IPS-18a (cell line): Measurements from ENCODE around the gene ZNF239.
"Not testable (repeated sequence)": the region's sequence is repeated elsewhere in the genome, so short reads cannot be mapped to it uniquely, and the experiment has no call there.

ENCODE experiments used
- H3K27ac ChIP-seq: one replicate; pipeline ENCODE4 v1.5.1; 2013; ENCODE audit warnings: low read length
- H3K27me3 ChIP-seq: one replicate; pipeline ENCODE4 v1.6.1; 2013; ENCODE audit warnings: mild to moderate bottlenecking, low read length; ENCODE audit not compliant: control insufficient read depth, insufficient read depth
- H3K36me3 ChIP-seq: one replicate; pipeline ENCODE4 v1.6.1; 2013; ENCODE audit warnings: low read depth, low read length; ENCODE audit not compliant: control insufficient read depth
- H3K4me1 ChIP-seq: one replicate; pipeline ENCODE4 v1.6.1; 2013; ENCODE audit warnings: low read depth, low read length; ENCODE audit not compliant: control insufficient read depth
- H3K4me3 ChIP-seq: one replicate; pipeline ENCODE4 v1.5.1; 2013; ENCODE audit warnings: low read length
- H3K9ac ChIP-seq: one replicate; pipeline ENCODE4 v1.6.1; 2013; ENCODE audit warnings: mild to moderate bottlenecking, low read length, moderate library complexity
- H3K9me3 ChIP-seq: one replicate; pipeline ENCODE4 v1.6.1; 2013; ENCODE audit warnings: low read depth, low read length; ENCODE audit not compliant: control insufficient read depth

ZNF239 gene

GRCh38 chr10:43574001-43574892, at the start of gene ZNF239:
TSS of gene ZNF239 (minus strand) at chr10:43574616. CDS start at chr10:43558079, 16,537 bp downstream.
- Histone ChIP-seq H3K27me3 (peaks cover 26% of the 10 kb centered on the region), H3K9me3 (peaks cover 7% of the 10 kb centered on the region), H3K4me1 (peaks cover 11% of the 10 kb centered on the region), H3K27ac (no peak within 1 kb of the TSS), H3K4me3 (peak within 1 kb of the TSS; percentile 84), H3K9ac (peak within 1 kb of the TSS; percentile 48), H3K36me3 (peaks cover 7% of the 10 kb centered on the region)

GRCh38 chr10:43623351-43623750, 48.9 kb upstream of the ZNF239 start:
- Histone ChIP-seq H3K27me3 (no peaks in the 10 kb centered on the region), H3K4me1 (no peaks in the 10 kb centered on the region), H3K4me3 (no peak overlapping the region), H3K9me3 (peaks cover 4% of the 10 kb centered on the region), H3K27ac (no peak overlapping the region), H3K36me3 (no peaks in the 10 kb centered on the region), H3K9ac (no peak overlapping the region)

- Histone ChIP-seq H3K36me3 (peaks cover 5% of the 10 kb centered on the region), H3K4me1 (no peaks in the 10 kb centered on the region), H3K4me3 (no peak overlapping the region), H3K27ac (no peak overlapping the region), H3K27me3 (no peaks in the 10 kb centered on the region), H3K9ac (no peak overlapping the region), H3K9me3 (peaks cover 13% of the 10 kb centered on the region)
Measured at GRCh38 chr10:43622038-43622437, 47.6 kb upstream of the ZNF239 start.

GRCh38 chr10:43619368-43619767, 45.0 kb upstream of the ZNF239 start:
- peaks cover 32% of the 10 kb centered on the region for H3K9me3 ChIP-seq
- peaks cover 21% of the 10 kb centered on the region for H3K36me3 ChIP-seq
- H3K4me3 ChIP-seq, result no peak overlapping the region
- no peak overlapping the region for H3K27ac ChIP-seq
- no peak overlapping the region for H3K9ac ChIP-seq
- H3K4me1 ChIP-seq, result no peaks in the 10 kb centered on the region
- H3K27me3 ChIP-seq, result no peaks in the 10 kb centered on the region

GRCh38 chr10:43616697-43617370, 42.4 kb upstream of the ZNF239 start:
- H3K27me3 ChIP-seq, result no peaks in the 10 kb centered on the region
- H3K36me3 ChIP-seq, result peaks cover 21% of the 10 kb centered on the region
- no peak overlapping the region for H3K27ac ChIP-seq
- no peaks in the 10 kb centered on the region for H3K4me1 ChIP-seq
- H3K9ac ChIP-seq, result no peak overlapping the region
- peaks cover 32% of the 10 kb centered on the region for H3K9me3 ChIP-seq
- no peak overlapping the region for H3K4me3 ChIP-seq

GRCh38 chr10:43610636-43611035, 36.2 kb upstream of the ZNF239 start:
- Histone ChIP-seq H3K27me3 (no peaks in the 10 kb centered on the region), H3K9me3 (peaks cover 5% of the 10 kb centered on the region), H3K9ac (no peak overlapping the region), H3K36me3 (peaks cover 13% of the 10 kb centered on the region), H3K4me3 (no peak overlapping the region), H3K4me1 (peaks cover 5% of the 10 kb centered on the region), H3K27ac (no peak overlapping the region)

GRCh38 chr10:43607199-43607573, 32.8 kb upstream of the ZNF239 start:
- Histone ChIP-seq H3K27me3 (no peaks in the 10 kb centered on the region), H3K9me3 (no peaks in the 10 kb centered on the region), H3K27ac (no peak overlapping the region), H3K4me1 (peaks cover 5% of the 10 kb centered on the region), H3K9ac (peak overlapping the region; percentile 71), H3K4me3 (peak overlapping the region; percentile 70), H3K36me3 (peaks cover 10% of the 10 kb centered on the region)

- H3K9me3 ChIP-seq, result no peaks in the 10 kb centered on the region
- H3K9ac ChIP-seq, result peak within 1 kb of the TSS; percentile 71
- peaks cover 5% of the 10 kb centered on the region for H3K4me1 ChIP-seq
- peaks cover 10% of the 10 kb centered on the region for H3K36me3 ChIP-seq
- no peaks in the 10 kb centered on the region for H3K27me3 ChIP-seq
- no peak within 1 kb of the TSS for H3K27ac ChIP-seq
- peak within 1 kb of the TSS; percentile 70 for H3K4me3 ChIP-seq
Measured at GRCh38 chr10:43606323-43607198, 32.1 kb upstream of the ZNF239 start, which contains the start of gene ZNF485. TSS of gene ZNF485 (plus strand) at chr10:43606438. CDS start at chr10:43607051, 613 bp downstream.

GRCh38 chr10:43605850-43606322, 31.5 kb upstream of the ZNF239 start:
- Histone ChIP-seq H3K36me3 (peaks cover 10% of the 10 kb centered on the region), H3K4me1 (peaks cover 5% of the 10 kb centered on the region), H3K4me3 (peak overlapping the region; percentile 70), H3K9ac (no peak overlapping the region), H3K9me3 (no peaks in the 10 kb centered on the region), H3K27me3 (no peaks in the 10 kb centered on the region), H3K27ac (no peak overlapping the region)

- not testable (repeated sequence) for H3K4me3 ChIP-seq, H3K27ac ChIP-seq, H3K36me3 ChIP-seq, H3K9me3 ChIP-seq, H3K27me3 ChIP-seq, H3K9ac ChIP-seq, H3K4me1 ChIP-seq
Measured at GRCh38 chr10:43601576-43601975, 27.2 kb upstream of the ZNF239 start.

- no peaks in the 10 kb centered on the region for H3K27me3 ChIP-seq
- no peaks in the 10 kb centered on the region for H3K36me3 ChIP-seq
- no peak overlapping the region for H3K4me3 ChIP-seq
- H3K9me3 ChIP-seq, result peaks cover 6% of the 10 kb centered on the region
- H3K27ac ChIP-seq, result no peak overlapping the region
- no peak overlapping the region for H3K9ac ChIP-seq
- H3K4me1 ChIP-seq, result no peaks in the 10 kb centered on the region
Measured at GRCh38 chr10:43599333-43599732, 24.9 kb upstream of the ZNF239 start.
